Epithelial cell of alveolus of lung (primary cell): ENCODE measurements around the gene ARPP19. TPM values are rescaled to one million over a fixed set of nuclear protein-coding genes. Genes with fewer than 3 reads are reported as not detected.

ENCODE experiments used
- total RNA-seq: library from RNA; depleted of rRNA; stranded (reverse); fragments of >200 nt; gene quantifications from 2 replicates; pipeline ENCODE4 v1.2.1, GENCODE V29; 2015

ARPP19 gene
- 83.3 and 94.1 TPM in 2 replicates for total RNA-seq

GRCh38 chr15:52568601-52569585, at the start of gene ARPP19:
TSS of gene ARPP19 (minus strand) at chr15:52569030. CDS start at chr15:52568892, 138 bp downstream.

GRCh38 chr15:52528564-52529340, 40.1 kb downstream of the ARPP19 start, which contains the start of gene MYO5A:
TSS of gene MYO5A (minus strand) at chr15:52528880. CDS start at chr15:52528806, 74 bp downstream.

Other genes with a start within 250 kb of the ARPP19 start
- 8.3 and 19.0 TPM in 2 replicates for gene MYO5A, start 40.1 kb downstream of the ARPP19 start, total RNA-seq
- gene ATOSA, start 110.4 kb upstream of the ARPP19 start, total RNA-seq = 10.3 and 17.5 TPM in 2 replicates
- gene ONECUT1, start 221.3 kb upstream of the ARPP19 start, total RNA-seq = not detected in 2 replicates